B cell (primary cell): ENCODE data around the gene ULBP2.
"Not testable (repeated sequence)": the region's sequence is repeated elsewhere in the genome, so short reads cannot be mapped to it uniquely, and the experiment has no call there.

ENCODE experiments used
- EZH2 ChIP-seq: IDR thresholded peaks from 2 replicates; pipeline ENCODE4 v1.6.1; 2012; ENCODE audit warnings: borderline replicate concordance, low read depth, mild to moderate bottlenecking, moderate library complexity, low read length; ENCODE audit not compliant: insufficient read depth, poor library complexity, severe bottlenecking
- TF ChIP-seq, protein P1 (sequence below): fragments of 200-600 bp; IDR thresholded peaks from one replicate; pipeline ENCODE4 v1.8.0; 2022; ENCODE audit warnings: antibody characterized with exemption, mild to moderate bottlenecking

DNA sequence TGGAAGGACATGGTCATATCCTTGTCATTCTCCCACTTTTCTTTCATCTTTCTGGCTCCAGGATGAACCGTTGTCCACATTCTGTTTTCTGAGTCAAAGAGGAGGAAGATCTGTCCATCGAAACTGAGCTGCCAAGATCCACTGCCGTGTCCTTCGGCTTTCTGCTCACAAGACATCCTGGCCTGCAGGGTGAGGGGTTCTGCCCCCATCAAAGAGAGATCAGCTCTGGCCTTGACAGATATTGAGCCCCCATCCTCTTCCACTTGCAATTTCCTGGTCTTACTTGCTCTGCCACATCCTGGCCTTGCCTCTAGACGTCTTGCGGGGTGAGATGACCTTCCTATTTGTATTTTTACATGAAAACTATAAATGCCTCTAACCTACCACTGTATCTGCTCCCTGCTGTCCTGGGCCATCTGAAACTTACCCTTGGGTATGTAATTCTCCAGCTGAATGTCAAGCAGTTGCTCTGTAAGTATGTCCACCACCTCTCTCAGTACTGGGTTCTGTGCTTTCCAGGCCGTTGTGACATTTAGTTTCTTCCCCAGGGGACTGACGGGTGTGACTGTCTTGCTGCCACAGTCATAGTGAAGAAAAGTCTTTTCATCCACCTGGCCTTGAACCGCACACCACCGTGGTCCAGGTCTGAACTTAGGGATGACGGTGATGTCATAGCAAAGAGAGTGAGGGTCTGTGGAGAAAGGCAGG is 22.5 kb upstream of the ULBP2 start:
- TF ChIP-seq EZH2: not testable (repeated sequence)
- TF ChIP-seq, protein P1, sequence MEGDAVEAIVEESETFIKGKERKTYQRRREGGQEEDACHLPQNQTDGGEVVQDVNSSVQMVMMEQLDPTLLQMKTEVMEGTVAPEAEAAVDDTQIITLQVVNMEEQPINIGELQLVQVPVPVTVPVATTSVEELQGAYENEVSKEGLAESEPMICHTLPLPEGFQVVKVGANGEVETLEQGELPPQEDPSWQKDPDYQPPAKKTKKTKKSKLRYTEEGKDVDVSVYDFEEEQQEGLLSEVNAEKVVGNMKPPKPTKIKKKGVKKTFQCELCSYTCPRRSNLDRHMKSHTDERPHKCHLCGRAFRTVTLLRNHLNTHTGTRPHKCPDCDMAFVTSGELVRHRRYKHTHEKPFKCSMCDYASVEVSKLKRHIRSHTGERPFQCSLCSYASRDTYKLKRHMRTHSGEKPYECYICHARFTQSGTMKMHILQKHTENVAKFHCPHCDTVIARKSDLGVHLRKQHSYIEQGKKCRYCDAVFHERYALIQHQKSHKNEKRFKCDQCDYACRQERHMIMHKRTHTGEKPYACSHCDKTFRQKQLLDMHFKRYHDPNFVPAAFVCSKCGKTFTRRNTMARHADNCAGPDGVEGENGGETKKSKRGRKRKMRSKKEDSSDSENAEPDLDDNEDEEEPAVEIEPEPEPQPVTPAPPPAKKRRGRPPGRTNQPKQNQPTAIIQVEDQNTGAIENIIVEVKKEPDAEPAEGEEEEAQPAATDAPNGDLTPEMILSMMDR: not testable (repeated sequence)
